Hepatocyte (in vitro differentiated cells): ENCODE measurements around the gene ALG1L2.
"Not testable (repeated sequence)": the region's sequence is repeated elsewhere in the genome, so short reads cannot be mapped to it uniquely, and the experiment has no call there.

Source experiments
- EZH2 ChIP-seq: fragments of 200-600 bp; sonication (generic); IDR thresholded peaks from 2 replicates; pipeline ENCODE4 v1.6.1; 2016; ENCODE audit warnings: antibody characterized with exemption, mild to moderate bottlenecking, borderline replicate concordance
- EZH2phosphoT487 ChIP-seq: fragments of 200-600 bp; sonication (generic); IDR thresholded peaks from one replicate; pipeline ENCODE4 v1.6.1; 2018; ENCODE audit warnings: antibody characterized with exemption, mild to moderate bottlenecking, low read depth, moderate library complexity; ENCODE audit not compliant: unreplicated experiment, severe bottlenecking
- TF ChIP-seq, protein P1 (sequence below): fragments of 200-600 bp; sonication (generic); IDR thresholded peaks from 2 replicates; pipeline ENCODE4 v1.5.1; 2016; ENCODE audit warnings: antibody characterized with exemption, mild to moderate bottlenecking; ENCODE audit not compliant: poor library complexity

DNA sequence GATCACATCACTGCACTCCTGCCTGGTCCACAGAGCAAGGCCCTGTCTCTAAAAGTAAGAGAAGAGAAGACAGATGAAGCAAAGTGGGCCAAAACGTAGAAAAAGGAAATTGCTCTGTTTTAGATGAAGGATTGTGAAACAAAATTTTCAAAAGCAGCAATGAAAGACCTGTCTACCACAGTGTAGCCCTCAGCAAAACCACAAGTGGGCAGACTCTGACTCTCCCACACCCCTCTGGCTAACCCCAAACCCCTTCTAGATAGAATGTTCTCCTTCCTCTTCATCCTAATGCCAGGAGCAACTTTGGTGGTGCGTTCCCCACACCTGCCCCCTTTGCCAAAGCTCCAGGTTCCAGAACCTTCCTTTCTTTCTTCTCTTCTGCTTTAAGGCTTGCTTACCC, 5.0 kb downstream of the ALG1L2 start:
- TF ChIP-seq, protein P1, sequence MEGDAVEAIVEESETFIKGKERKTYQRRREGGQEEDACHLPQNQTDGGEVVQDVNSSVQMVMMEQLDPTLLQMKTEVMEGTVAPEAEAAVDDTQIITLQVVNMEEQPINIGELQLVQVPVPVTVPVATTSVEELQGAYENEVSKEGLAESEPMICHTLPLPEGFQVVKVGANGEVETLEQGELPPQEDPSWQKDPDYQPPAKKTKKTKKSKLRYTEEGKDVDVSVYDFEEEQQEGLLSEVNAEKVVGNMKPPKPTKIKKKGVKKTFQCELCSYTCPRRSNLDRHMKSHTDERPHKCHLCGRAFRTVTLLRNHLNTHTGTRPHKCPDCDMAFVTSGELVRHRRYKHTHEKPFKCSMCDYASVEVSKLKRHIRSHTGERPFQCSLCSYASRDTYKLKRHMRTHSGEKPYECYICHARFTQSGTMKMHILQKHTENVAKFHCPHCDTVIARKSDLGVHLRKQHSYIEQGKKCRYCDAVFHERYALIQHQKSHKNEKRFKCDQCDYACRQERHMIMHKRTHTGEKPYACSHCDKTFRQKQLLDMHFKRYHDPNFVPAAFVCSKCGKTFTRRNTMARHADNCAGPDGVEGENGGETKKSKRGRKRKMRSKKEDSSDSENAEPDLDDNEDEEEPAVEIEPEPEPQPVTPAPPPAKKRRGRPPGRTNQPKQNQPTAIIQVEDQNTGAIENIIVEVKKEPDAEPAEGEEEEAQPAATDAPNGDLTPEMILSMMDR = not testable (repeated sequence)
- TF ChIP-seq EZH2, EZH2phosphoT487: not testable (repeated sequence)
